Uterine smooth muscle cell (primary cell): ENCODE results near the gene INO80D. TPM values are rescaled to one million over a fixed set of nuclear protein-coding genes. Genes with fewer than 3 reads are reported as not detected.

Experiments
- total RNA-seq: library from RNA; depleted of rRNA; stranded (reverse); fragments of >200 nt; gene quantifications from 2 replicates; pipeline ENCODE4 v1.2.3, GENCODE V29; 2014

Gene INO80D
- 7.0 and 7.2 TPM in 2 replicates for total RNA-seq

GRCh38 chr2:206085742-206086445 lies at the start of gene INO80D:
TSS of gene INO80D (minus strand) at chr2:206086174. CDS start at chr2:206063016, 23,158 bp downstream.

Other genes with a start within 250 kb of the INO80D start
- 151 and 243 TPM in 2 replicates for gene NDUFS1, start 73.3 kb upstream of the INO80D start, total RNA-seq
- gene EEF1B2, start 73.7 kb upstream of the INO80D start, total RNA-seq: 603 and 605 TPM in 2 replicates
- 12.9 and 27.4 TPM in 2 replicates for gene ZDBF2, start 188.5 kb upstream of the INO80D start, total RNA-seq